NAMALWA (cell line): ENCODE measurements around the gene SPAG7.
A peak's percentile ranks its signal among the peaks of the same experiment; 100 is the strongest.

ENCODE experiments used
- DNase-seq: peaks from one replicate; pipeline ENCODE4 v3.0.0-alpha.2; 2015; ENCODE audit warnings: low spot score

The SPAG7 gene

DNA sequence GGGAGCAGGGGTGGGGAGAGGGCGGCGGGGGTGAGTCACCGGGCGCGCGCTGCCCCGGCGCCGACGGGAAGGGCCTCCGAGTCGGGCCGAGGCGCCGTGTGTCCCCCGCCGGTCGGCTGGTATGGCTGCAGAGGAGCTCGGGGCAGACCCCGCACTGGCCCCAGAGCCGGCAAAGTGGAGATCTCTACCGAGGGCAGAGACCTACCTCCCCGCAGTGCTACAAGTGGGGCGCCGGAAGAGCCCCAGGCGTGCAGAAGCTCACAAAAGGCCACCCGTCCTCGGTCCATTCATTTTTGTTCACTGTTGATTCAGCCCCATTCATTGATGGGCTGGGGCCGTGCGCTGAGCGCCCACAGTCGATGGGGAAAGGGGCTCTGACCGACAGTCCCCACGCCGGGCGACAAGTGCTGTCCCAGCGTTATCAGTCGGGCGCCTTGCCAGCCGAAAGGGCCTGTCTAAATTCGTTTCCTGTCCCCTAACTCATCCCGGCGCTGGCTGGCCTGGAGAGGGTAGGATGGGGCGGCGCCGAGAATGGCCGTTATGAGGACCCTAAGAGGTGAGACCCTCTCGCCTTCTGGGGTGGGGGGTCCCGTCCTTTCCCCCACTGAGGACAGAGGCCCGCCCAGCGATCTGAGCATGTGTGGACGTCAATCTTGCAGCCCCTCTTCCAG, 17.4 kb downstream of the SPAG7 start:
- peak; percentile 35 for DNase-seq

DNA sequence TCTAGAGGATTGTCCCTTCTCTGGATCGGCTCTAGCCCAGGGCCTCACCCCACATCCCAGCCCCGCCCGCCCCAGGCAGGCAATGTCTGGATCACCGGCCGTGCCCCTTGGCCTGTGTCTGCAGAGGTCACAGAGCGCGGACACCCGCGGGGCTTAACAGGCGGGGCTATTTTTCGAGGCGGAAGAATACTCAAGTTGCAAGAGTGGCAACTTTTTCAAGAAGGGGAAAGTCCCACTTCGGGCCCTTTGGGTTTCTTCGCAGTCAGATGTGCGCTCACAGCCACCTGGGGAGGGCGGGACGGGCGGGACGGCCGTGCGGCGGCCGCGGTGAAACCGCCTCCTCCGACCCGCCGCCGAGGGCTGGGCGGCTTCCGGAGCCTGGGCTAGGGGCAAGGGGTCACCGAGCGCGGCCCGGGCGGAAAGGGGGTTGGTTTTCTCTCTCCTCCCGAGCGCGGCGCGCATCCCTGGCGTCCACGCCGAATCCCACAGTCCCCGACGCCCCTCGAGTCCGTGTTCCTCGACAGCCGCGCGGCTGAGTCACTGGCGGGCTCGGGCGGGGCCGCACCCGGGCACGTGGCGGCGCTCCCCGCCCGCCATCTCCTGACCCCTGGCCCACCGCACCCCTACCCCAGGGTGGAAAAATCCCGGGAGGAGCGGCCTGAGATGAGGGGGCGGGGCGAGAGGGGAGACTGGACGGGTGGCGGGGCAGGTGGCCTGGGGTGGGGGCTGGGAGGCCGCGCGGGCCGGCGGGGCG, 18.1 kb downstream of the SPAG7 start:
- peak; percentile 84 for DNase-seq

- peak; percentile 72 for DNase-seq
Measured at GRCh38 chr17:4948931-4949320, 18.7 kb downstream of the SPAG7 start.

GRCh38 chr17:4948166-4948930, 19.3 kb downstream of the SPAG7 start, which contains the start of gene PFN1:
TSS of gene PFN1 (minus strand) at chr17:4948530. CDS start at chr17:4948394, 136 bp downstream.
- peak; percentile 89 for DNase-seq

DNA sequence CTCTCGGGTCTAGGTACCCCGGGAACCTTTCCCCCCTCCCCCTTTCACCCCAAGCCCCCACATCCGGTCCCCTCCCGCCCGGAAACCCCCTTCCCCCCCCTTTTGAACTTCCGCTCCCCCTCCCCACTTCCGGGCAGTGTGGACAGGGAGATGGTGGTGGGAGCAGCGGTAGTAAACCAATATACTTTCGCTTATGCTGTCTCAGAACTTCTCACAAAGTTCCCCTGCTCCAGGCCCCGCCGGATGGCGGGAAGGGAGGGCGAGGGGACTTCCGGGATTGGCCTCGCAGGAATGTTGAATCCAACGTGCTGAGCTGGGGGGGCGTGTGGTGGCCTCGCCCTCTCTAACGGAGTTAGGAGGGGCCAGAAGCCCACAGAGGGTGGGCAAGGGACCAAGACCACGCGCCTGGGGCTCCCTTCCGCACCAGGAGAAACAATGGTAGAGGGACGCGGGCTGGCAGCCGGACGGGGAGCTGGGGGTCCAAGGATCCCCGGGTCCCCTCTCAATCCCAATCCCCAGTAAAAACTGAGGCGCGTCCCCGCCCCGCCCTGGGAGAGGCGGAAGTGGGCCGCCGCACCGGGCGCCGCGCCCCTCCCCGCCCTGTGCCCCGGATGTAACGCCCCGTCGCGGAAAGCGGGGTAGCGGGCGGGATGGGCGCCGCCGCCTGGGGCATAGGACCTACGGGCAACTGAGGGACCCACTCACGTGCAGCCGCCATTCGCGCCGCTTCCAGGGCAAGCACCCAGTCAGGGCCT, 20.0 kb downstream of the SPAG7 start:
- peak; percentile 41 for DNase-seq

- DNase-seq = no peak
Measured at GRCh38 chr17:4947010-4947410, 20.6 kb downstream of the SPAG7 start.

DNA sequence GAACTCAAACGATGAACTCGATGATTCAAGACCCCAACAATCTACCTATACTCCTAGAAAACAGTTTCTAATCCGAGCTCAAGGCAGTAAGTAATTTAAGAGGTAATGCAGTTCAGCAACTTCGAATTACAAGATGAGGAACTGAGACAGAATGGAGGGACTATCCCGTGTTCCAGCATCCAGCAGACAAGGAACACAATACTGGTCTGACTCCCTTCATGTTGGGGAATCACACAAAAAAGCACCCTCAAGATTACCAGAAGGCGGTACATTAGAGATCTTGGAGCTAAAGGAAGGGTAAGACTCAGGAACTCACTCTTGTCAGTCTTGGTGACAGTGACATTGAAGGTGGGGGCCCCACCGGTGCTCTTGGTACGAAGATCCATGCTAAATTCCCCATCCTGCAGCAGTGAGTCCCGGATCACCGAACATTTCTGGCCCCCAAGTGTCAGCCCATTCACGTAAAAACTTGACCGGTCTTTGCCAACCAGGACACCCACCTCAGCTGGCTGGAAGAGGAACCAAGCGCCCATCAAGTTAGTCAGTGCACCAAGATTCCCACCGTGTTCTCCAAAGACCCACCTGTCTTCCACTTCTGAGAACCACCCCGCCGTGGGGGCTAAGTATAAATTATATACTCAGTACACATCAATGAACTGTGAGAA, 21.2 kb downstream of the SPAG7 start:
- no peak for DNase-seq

DNA sequence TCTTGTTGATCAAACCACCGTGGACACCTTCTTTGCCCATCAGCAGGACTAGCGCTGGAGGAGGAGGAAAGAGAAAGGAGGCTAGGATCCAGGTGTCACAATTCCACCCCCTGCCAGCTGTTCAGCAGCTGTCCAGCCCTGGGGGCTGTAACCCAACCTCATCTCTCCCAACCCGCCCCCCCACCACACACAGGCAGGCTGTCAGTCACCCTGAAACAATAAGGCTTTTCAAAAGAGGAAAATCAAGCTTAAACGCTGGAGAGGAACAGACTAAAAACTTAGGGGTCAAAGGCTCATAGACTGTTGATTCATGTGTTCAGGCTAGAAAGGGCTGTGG, 21.7 kb downstream of the SPAG7 start:
- no peak for DNase-seq

- DNase-seq = peak; percentile 42
Measured at GRCh38 chr17:4945176-4945943, 22.3 kb downstream of the SPAG7 start.

- peak; percentile 33 for DNase-seq
Measured at GRCh38 chr17:4944554-4945175, 23.0 kb downstream of the SPAG7 start.

GRCh38 chr17:4944163-4944553, 23.5 kb downstream of the SPAG7 start:
- peak; percentile 44 for DNase-seq

DNA sequence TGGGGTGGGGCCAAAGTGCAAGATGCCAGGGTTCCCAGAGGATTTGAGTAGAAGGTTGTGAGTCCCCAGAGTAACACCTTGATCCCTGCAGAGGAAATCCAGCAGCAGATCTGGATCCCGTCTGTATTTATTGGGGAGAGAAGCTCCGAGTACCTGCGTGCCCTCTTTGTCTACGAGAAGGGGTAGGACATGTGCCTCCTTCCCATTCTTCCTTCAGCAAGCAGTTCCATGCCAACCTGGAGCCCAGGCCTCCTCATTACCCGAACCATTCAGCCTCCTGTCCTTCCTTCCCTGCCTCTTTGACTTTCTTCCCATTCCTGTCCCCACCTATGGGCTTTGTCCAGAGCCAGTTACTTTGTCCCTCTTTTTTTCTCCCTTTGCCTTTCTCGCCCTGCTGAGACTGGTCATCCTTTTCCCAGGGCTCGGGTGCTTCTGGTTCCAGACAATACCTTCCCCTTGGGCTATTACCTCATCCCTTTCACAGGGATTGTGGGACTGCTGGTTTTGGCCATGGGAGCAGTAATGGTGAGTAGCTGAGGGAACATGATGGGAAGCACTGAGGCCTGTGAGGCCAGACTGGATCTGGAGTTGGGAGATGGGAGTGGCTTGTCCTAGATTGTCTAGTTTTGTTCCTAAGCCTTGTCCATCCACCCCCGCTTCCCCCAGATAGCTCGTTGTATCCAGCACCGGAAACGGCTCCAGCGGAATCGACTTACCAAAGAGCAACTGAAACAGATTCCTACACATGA, 24.7 kb downstream of the SPAG7 start:
- DNase-seq = no peak

DNA sequence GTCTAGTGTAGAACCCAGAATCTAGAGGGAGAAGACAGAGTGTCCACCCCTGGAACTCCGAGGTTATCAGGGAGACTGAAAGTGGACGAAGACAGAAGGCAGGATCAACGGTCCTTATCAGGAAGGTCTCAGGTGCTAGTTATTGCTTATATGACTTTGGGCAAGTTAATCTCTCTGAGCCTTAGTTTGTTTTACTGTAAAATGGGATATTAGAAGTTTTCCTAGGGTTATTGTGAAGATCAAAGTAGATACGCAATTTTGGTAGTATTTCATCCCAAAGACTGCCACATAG, 26.4 kb downstream of the SPAG7 start:
- DNase-seq = no peak

DNA sequence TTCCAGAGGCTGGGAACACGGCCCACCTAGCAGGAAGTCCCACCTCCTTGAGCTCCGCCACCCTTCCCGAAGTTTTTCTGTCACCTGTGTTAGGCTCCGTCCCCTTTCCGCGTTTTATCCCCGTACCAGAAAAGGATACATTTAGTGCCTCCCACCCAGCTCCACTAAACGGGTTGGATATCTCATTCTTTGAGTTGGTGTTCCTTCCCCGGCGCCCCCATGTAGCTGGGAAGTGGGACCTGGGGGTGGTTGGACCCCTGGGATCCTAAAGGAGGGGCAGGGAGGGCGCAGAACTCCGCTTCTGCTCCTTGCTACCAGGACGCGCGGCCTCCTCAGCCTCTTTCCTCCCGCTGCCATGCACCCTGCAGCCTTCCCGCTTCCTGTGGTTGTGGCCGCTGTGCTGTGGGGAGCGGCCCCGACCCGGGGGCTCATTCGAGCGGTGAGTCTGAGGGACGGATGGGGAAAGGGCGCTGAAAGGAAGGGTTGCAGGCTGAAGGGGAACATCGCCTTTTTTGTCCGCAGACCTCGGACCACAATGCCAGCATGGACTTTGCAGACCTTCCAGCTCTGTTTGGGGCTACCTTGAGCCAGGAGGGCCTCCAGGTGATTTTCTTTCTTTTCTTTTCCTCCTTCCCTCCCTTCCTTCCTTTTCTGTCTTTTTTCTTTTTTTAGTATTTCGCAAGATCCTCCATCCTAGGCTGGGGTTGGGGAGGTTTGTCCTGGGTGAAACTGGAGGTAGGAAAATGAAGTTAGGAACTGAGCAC, 26.9 kb downstream of the SPAG7 start:
- peak; percentile 24 for DNase-seq

GRCh38 chr17:4939796-4940554, 27.6 kb downstream of the SPAG7 start, which contains the start of the genes RNF167 and SLC25A11:
TSS of gene RNF167 (plus strand) at chr17:4940268. CDS start at chr17:4940910, 642 bp downstream.
TSS of gene SLC25A11 (minus strand) at chr17:4940046. CDS start at chr17:4939910, 136 bp downstream.
- DNase-seq = peak; percentile 98

DNA sequence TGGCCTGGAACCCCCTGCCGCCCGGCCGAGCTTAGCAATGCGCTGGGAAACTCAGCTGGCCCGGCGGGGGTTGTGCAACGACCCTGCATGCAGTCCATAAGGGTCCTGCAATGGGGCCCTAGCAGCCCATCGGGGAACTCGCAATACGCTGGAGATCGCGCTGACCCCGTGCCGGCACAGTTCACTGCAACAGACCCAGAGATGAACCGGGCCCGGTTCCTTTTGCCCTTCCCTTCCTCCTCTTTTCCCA, 28.1 kb downstream of the SPAG7 start:
- DNase-seq = no peak

DNA sequence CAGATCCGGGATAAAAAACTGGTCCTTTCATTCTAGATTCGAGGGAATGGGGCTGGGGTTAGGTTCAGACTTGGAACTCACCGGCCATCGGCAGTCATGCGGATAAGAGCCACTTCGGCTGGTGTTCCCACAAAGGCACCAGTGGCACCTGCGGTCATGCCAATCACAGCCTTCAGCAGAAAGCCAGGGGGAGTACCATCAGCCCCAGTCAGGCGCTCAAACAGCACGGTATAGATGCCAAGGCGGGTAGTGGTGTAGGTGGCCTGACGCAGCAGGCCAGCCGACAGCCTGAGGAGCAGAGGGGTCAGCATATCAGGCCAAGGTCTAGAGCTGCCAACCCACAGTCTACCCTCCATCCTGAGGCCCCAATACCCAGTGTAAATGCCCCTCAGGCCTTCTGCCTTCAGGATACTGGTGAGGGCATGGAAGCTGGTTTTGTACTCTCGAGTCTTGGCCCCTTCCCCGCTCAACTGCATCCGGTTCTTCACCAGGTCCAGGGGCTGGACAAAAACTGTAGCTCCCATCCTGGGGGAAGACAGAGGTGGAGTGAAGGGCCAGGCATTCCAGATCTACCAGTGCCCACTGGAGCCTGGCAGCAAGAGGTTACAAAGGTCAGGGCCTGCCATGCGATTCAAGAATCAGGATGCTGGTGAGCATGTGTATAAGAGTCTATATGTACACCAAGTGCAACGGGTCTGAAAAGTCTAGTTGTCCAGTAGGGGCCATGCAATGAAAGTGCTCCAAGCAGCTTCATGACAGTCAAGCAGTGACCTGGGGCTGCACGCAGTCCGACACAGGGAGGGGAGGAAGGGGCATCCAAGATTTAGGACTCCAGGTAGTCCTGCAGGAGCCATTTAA, 28.7 kb downstream of the SPAG7 start:
- DNase-seq = peak; percentile 20
